HUES64 (cell line): ENCODE measurements around the gene DDI1.

ENCODE experiments used
- H3K27ac ChIP-seq: 2 replicates; pipeline ENCODE4 v1.7.0; 2013; ENCODE audit warnings: low read depth, low read length, inconsistent platforms
- H3K27me3 ChIP-seq: 2 replicates; pipeline ENCODE4 v1.6.1; 2013; ENCODE audit warnings: mild to moderate bottlenecking, low read length; ENCODE audit not compliant: insufficient read depth
- H3K36me3 ChIP-seq: 2 replicates; pipeline ENCODE4 v1.6.1; 2013; ENCODE audit warnings: mild to moderate bottlenecking, low read length; ENCODE audit not compliant: insufficient read depth
- H3K4me1 ChIP-seq: 2 replicates; pipeline ENCODE4 v1.6.1; 2013; ENCODE audit warnings: mild to moderate bottlenecking, low read length, moderate library complexity; ENCODE audit not compliant: insufficient read depth
- H3K4me3 ChIP-seq: 2 replicates; pipeline ENCODE4 v1.5.1; 2013; ENCODE audit warnings: mild to moderate bottlenecking, low read length, moderate library complexity
- H3K9ac ChIP-seq: 2 replicates; pipeline ENCODE4 v1.6.1; 2013; ENCODE audit warnings: mild to moderate bottlenecking, low read depth, low read length
- H3K9me3 ChIP-seq: 2 replicates; pipeline ENCODE4 v1.6.1; 2013; ENCODE audit warnings: low read depth, low read length; ENCODE audit not compliant: insufficient read depth
- WGBS: fragments of 150-250, 120-280 bp; methylation state at CpG from one replicate; pipeline ENCODE4 v1.1.7; 2013; ENCODE audit warnings: missing lambda C conversion rate; 5-methylcytosine and 5-hydroxymethylcytosine counted together

Gene DDI1

GRCh38 chr11:104060004-104060794 is 23.8 kb downstream of the DDI1 start:
- Histone ChIP-seq H3K36me3 (no peaks in the 10 kb centered on the region), H3K27me3 (no peaks in the 10 kb centered on the region), H3K27ac (no peak overlapping the region), H3K4me1 (peaks cover 12% of the 10 kb centered on the region), H3K9ac (no peak overlapping the region), H3K9me3 (no peaks in the 10 kb centered on the region), H3K4me3 (no peak overlapping the region)
- WGBS, result 95% methylated on average over 3 of the region's 3 CpGs

GRCh38 chr11:104060820-104061219 is 24.4 kb downstream of the DDI1 start:
- H3K9me3 ChIP-seq, result no peaks in the 10 kb centered on the region
- no peaks in the 10 kb centered on the region for H3K36me3 ChIP-seq
- no peak overlapping the region for H3K27ac ChIP-seq
- 100% methylated on average over 1 of the region's 1 CpG for WGBS
- peaks cover 12% of the 10 kb centered on the region for H3K4me1 ChIP-seq
- H3K27me3 ChIP-seq, result no peaks in the 10 kb centered on the region
- no peak overlapping the region for H3K4me3 ChIP-seq
- H3K9ac ChIP-seq, result no peak overlapping the region

GRCh38 chr11:104061853-104062521 is 25.5 kb downstream of the DDI1 start:
- Histone ChIP-seq H3K9ac (no peak overlapping the region), H3K27ac (no peak overlapping the region), H3K36me3 (no peaks in the 10 kb centered on the region), H3K9me3 (no peaks in the 10 kb centered on the region), H3K4me1 (peaks cover 12% of the 10 kb centered on the region), H3K27me3 (no peaks in the 10 kb centered on the region), H3K4me3 (no peak overlapping the region)
- 95% methylated on average over 9 of the region's 9 CpGs for WGBS

GRCh38 chr11:104064034-104064630 is 27.7 kb downstream of the DDI1 start:
- 96% methylated on average over 3 of the region's 5 CpGs for WGBS
- Histone ChIP-seq H3K36me3 (no peaks in the 10 kb centered on the region), H3K27ac (no peak overlapping the region), H3K9me3 (no peaks in the 10 kb centered on the region), H3K4me1 (peaks cover 12% of the 10 kb centered on the region), H3K27me3 (no peaks in the 10 kb centered on the region), H3K9ac (no peak overlapping the region), H3K4me3 (no peak overlapping the region)

- H3K4me1 ChIP-seq, result no peaks in the 10 kb centered on the region
- H3K9ac ChIP-seq, result no peak overlapping the region
- H3K27ac ChIP-seq, result no peak overlapping the region
- 91% methylated on average over 1 of the region's 1 CpG for WGBS
- no peak overlapping the region for H3K4me3 ChIP-seq
- H3K27me3 ChIP-seq, result no peaks in the 10 kb centered on the region
- H3K36me3 ChIP-seq, result no peaks in the 10 kb centered on the region
- no peaks in the 10 kb centered on the region for H3K9me3 ChIP-seq
Measured at GRCh38 chr11:104067534-104067933, 31.1 kb downstream of the DDI1 start.

GRCh38 chr11:104073950-104074705 is 37.7 kb downstream of the DDI1 start:
- Histone ChIP-seq H3K9ac (no peak overlapping the region), H3K4me1 (no peaks in the 10 kb centered on the region), H3K4me3 (no peak overlapping the region), H3K27ac (no peak overlapping the region), H3K9me3 (no peaks in the 10 kb centered on the region), H3K27me3 (no peaks in the 10 kb centered on the region), H3K36me3 (no peaks in the 10 kb centered on the region)
- 89% methylated on average over 3 of the region's 3 CpGs for WGBS

- Histone ChIP-seq H3K27ac (no peak overlapping the region), H3K36me3 (no peaks in the 10 kb centered on the region), H3K27me3 (no peaks in the 10 kb centered on the region), H3K4me1 (no peaks in the 10 kb centered on the region), H3K4me3 (no peak overlapping the region), H3K9ac (no peak overlapping the region), H3K9me3 (no peaks in the 10 kb centered on the region)
Measured at GRCh38 chr11:104075091-104075490, 38.7 kb downstream of the DDI1 start.

- Histone ChIP-seq H3K27ac (no peak overlapping the region), H3K4me1 (no peaks in the 10 kb centered on the region), H3K9ac (no peak overlapping the region), H3K36me3 (no peaks in the 10 kb centered on the region), H3K9me3 (no peaks in the 10 kb centered on the region), H3K4me3 (no peak overlapping the region), H3K27me3 (no peaks in the 10 kb centered on the region)
- WGBS, result 95% methylated on average over 4 of the region's 4 CpGs
Measured at GRCh38 chr11:104075706-104076105, 39.3 kb downstream of the DDI1 start.

GRCh38 chr11:104076455-104076854 is 40.0 kb downstream of the DDI1 start:
- H3K9ac ChIP-seq, result no peak overlapping the region
- no peaks in the 10 kb centered on the region for H3K4me1 ChIP-seq
- no peaks in the 10 kb centered on the region for H3K27me3 ChIP-seq
- H3K4me3 ChIP-seq, result no peak overlapping the region
- H3K9me3 ChIP-seq, result no peaks in the 10 kb centered on the region
- H3K36me3 ChIP-seq, result no peaks in the 10 kb centered on the region
- H3K27ac ChIP-seq, result no peak overlapping the region
- WGBS, result 78% methylated on average over 1 of the region's 2 CpGs

GRCh38 chr11:104078245-104078644 is 41.8 kb downstream of the DDI1 start:
- Histone ChIP-seq H3K4me1 (no peaks in the 10 kb centered on the region), H3K4me3 (no peak overlapping the region), H3K27ac (no peak overlapping the region), H3K9ac (no peak overlapping the region), H3K27me3 (no peaks in the 10 kb centered on the region), H3K36me3 (no peaks in the 10 kb centered on the region), H3K9me3 (no peaks in the 10 kb centered on the region)
- 92% methylated on average over 3 of the region's 4 CpGs for WGBS

- Histone ChIP-seq H3K27ac (no peak overlapping the region), H3K27me3 (no peaks in the 10 kb centered on the region), H3K9ac (no peak overlapping the region), H3K4me3 (no peak overlapping the region), H3K4me1 (no peaks in the 10 kb centered on the region), H3K36me3 (no peaks in the 10 kb centered on the region), H3K9me3 (no peaks in the 10 kb centered on the region)
Measured at GRCh38 chr11:104078995-104079394, 42.6 kb downstream of the DDI1 start.
